ENCODE measurements around the gene PIP5K1C. TPM values are rescaled to one million over a fixed set of nuclear protein-coding genes. Genes with fewer than 3 reads are reported as not detected.

Gene PIP5K1C
- total RNA-seq, 2 experiments from 2014 or later: 14.6 to 15.3 TPM

DNA sequence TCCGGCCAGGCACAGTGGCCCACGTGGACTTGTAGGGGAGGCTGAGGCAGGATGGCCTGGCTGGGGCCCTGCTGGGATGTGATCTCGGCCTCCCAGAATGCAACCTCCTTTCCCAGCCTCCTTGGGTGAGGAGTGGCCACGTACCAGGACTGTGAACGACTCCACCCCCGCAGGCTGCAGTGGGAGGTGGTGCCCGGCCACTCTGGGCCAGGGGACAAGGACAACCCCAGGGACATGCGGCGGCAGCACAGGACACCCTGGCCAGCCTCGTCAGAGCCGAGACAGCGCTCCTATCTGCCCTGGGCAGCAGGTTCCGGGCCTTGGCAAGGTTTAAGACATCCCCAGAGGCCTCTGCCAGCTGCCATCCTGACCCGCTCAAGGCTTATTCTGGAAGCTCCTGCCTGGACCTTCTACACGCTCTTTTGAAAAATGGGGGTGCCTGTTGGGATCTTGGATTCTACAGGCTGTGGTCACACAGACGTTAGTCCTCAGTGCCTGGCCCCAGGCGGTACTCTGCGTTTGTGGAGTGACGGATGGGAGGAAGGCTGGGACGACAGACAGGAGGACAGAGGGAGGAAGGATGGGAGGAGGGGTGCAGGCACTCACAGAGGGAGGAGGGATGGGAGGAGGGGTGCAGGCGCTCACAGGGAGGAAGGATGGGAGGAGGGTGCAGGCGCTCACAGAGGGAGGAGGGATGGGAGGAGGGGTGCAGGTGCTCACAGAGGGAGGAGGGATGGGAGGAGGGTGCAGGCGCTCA is 53.8 kb downstream of the PIP5K1C start:
- intact Hi-C loops (cut with DNase I, micrococcal nuclease): no loop called here
- ChIA-PET POLR2A (no interaction called here), CTCF (interaction anchor here (0.6 kb wide), 1 partner anchor 206 kb away, joined by 4 read pairs; no protein-coding TSS in a partner anchor)
- DNase-seq: no peak
- H3K4me3 Mint-ChIP-seq: no peak overlapping the region
- no peak overlapping the region for H3K27ac Mint-ChIP-seq
- no peaks in the 10 kb centered on the region for H3K27me3 Mint-ChIP-seq
- no peaks in the 10 kb centered on the region for H3K36me3 Mint-ChIP-seq (ENCODE audit: low read depth)
- H3K4me1 Mint-ChIP-seq: no peaks in the 10 kb centered on the region
- no peak for ATAC-seq
- no peaks in the 10 kb centered on the region for H3K9me3 Mint-ChIP-seq (ENCODE audit: low read depth)

DNA sequence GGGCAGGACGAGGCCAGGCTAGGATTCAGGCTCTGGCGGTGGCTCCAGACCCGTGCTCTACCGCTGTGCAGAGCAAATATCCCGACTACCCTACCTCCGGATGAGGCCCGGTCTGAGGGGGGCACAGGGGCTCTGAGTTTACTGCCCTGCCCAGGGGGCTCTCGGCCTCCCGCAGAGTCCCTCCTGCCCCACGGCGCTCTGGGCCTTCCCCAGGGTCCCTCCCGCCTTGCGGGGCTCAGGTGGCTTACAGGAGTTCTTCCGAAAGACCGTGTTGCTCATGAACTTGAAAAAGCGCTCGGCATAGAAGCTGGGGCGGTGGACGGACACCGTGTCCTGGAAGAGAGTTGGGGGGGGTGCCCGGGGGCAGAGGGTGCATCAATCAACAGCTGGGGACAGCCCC is 54.5 kb downstream of the PIP5K1C start:
- no peak for ATAC-seq
- no peaks in the 10 kb centered on the region for H3K9me3 Mint-ChIP-seq (ENCODE audit: low read depth)
- no peak overlapping the region for H3K27ac Mint-ChIP-seq
- H3K4me3 Mint-ChIP-seq: no peak overlapping the region
- H3K27me3 Mint-ChIP-seq: no peaks in the 10 kb centered on the region
- no peaks in the 10 kb centered on the region for H3K36me3 Mint-ChIP-seq (ENCODE audit: low read depth)
- DNase-seq: no peak
- CTCF ChIA-PET: no interaction called here
- POLR2A ChIA-PET: no interaction called here
- no peaks in the 10 kb centered on the region for H3K4me1 Mint-ChIP-seq
- intact Hi-C loops (cut with DNase I, micrococcal nuclease): no loop called here

DNA sequence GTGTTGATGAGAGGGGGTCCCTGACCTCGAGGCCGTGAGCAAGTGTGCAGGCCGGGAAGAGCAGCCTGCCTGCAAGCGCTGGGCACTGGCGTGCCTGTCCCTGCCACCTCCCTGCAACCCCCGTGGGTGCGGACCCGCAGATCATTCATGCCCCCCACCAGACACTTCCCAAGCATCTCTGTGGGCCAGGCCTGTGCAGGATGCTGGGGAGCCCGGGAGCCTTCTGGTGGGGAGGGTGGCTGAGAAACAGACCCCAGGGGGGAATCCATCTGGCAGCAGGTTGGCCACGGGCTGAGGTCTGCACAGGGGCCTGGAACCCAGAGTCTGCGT is 55.2 kb downstream of the PIP5K1C start:
- no peaks in the 10 kb centered on the region for H3K4me1 Mint-ChIP-seq
- no peak overlapping the region for H3K4me3 Mint-ChIP-seq
- DNase-seq (no peak), ATAC-seq (no peak)
- ChIA-PET CTCF (no interaction called here), POLR2A (no interaction called here)
- no peak overlapping the region for H3K27ac Mint-ChIP-seq
- no peaks in the 10 kb centered on the region for H3K36me3 Mint-ChIP-seq (ENCODE audit: low read depth)
- no peaks in the 10 kb centered on the region for H3K9me3 Mint-ChIP-seq (ENCODE audit: low read depth)
- no peaks in the 10 kb centered on the region for H3K27me3 Mint-ChIP-seq
- intact Hi-C loops (cut with DNase I, micrococcal nuclease): no loop called here

DNA sequence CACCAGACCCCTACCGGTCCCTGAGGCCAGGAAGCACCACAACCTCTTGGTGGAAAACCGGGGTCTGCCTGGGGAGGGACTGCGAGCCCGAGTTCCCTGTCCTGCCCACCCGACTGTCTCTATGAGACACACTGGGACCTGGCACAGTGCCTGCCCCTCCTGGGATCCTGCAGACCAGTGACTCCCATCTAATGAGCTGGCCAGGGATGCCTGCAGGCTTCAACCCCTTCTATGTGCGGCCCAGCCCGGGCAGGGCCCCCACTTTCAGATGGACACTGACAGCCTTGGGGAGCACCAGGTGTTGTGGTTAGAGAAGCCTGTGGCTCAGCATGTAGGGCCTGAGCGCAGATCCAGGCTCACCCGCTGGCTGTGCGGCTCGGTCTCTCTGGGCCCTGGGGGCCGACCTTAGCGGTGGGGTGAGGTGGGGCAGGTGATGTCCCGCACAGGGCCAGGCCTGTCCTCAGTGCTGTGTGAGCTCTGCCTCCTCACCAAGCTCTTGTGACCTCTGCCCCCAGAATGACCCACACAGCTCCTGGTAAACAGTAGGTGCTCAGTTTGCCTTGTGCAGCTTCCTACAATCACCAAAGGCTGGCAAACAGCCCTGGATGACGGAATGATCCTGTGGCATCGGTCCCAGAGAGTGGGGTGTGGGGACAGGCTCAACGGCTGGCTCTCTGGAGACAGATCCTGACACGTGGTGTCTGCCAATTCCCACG is 55.8 kb downstream of the PIP5K1C start:
- Mint-ChIP-seq H3K27me3 (no peaks in the 10 kb centered on the region), H3K27ac (no peak overlapping the region), H3K4me3 (no peak overlapping the region), H3K4me1 (no peaks in the 10 kb centered on the region), H3K36me3 (ENCODE audit: low read depth) (no peaks in the 10 kb centered on the region), H3K9me3 (ENCODE audit: low read depth) (no peaks in the 10 kb centered on the region)
- ATAC-seq (no peak), DNase-seq (no peak)
- POLR2A ChIA-PET: no interaction called here
- intact Hi-C loops (cut with DNase I, micrococcal nuclease): no loop called here
- CTCF ChIA-PET: interaction anchor here (0.6 to 0.7 kb wide), 2 partner anchors 58 to 333 kb away, joined by 3 to 7 read pairs; no protein-coding TSS in a partner anchor

DNA sequence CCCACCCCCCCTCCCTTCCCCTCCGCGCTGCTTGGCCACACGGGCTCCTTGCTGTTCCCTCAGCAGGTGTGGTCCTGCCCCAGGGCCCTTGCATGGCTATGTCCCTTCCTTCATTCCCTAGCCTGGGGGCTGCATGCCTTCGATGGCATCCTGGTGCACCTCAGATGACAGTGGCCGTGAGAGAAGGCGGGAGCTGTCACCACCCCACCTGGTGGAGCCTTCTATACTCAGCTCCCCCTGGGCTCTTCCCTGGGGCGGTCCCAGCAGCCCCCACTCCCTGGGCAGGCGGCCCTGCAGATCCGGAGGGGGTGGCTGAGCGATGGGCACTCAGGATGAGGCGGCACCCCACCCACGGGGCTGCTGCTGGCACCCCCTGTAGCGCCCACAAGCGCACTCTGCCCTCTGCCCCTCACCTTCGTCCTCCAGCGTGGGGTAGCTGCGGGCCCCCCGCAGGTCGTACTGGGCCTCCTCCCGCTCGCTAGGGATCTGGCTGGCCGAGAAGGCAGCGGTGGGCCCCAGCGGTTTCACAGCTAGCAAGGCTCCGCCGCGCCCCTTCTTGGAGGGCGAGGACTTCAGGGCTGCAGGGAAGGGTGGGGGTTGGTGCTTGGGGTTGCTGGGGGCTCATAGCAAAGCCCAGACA is 56.5 kb downstream of the PIP5K1C start:
- ChIA-PET POLR2A (no interaction called here), CTCF (no interaction called here)
- no peak overlapping the region for H3K27ac Mint-ChIP-seq
- intact Hi-C loops (cut with DNase I, micrococcal nuclease): no loop called here
- no peaks in the 10 kb centered on the region for H3K27me3 Mint-ChIP-seq
- H3K36me3 Mint-ChIP-seq (ENCODE audit: low read depth): no peaks in the 10 kb centered on the region
- H3K9me3 Mint-ChIP-seq (ENCODE audit: low read depth): no peaks in the 10 kb centered on the region
- no peaks in the 10 kb centered on the region for H3K4me1 Mint-ChIP-seq
- no peak for DNase-seq
- no peak overlapping the region for H3K4me3 Mint-ChIP-seq
- ATAC-seq: no peak

DNA sequence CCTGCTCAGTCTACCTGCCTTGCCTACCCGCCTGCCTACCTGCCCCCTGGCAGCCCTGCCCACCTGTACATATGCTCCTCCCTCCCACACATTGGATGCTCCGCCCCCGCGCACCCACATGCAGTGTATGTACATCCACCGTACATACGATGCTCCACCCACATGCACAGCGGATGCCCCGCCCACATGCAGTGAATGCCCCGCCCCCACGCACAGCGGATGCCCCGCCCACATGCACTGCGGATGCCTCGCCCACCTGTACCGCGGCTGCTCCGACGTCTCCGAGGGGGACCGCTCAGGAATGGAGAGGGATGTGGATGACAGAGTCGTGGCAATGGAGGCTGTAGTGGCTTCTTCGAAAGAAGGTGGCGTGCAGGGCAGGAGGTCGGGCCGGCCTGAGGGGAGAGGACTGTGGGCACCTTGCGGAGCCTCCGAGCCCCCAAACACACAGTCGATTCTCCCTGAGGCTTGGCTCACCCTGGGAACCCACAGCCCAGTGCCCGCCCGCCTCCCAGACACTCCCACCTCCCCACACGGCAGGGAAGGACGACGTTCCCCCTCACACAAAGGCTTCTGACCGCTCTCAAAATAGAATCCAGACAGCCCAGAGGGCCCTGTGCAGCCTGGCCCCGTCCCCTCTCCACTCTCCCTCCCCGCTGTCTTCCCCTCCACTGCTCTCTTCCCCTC is 57.1 kb downstream of the PIP5K1C start:
- H3K27me3 Mint-ChIP-seq: no peaks in the 10 kb centered on the region
- ATAC-seq: peak; percentile 55
- no peak overlapping the region for H3K4me3 Mint-ChIP-seq
- H3K4me1 Mint-ChIP-seq: no peaks in the 10 kb centered on the region
- H3K36me3 Mint-ChIP-seq (ENCODE audit: low read depth): peaks cover 4% of the 10 kb centered on the region
- intact Hi-C loops (cut with DNase I, micrococcal nuclease): no loop called here
- no peaks in the 10 kb centered on the region for H3K9me3 Mint-ChIP-seq (ENCODE audit: low read depth)
- ChIA-PET CTCF (interaction anchor here (0.7 kb wide), 1 partner anchor 148 kb away, joined by 4 read pairs; no protein-coding TSS in a partner anchor), POLR2A (no interaction called here)
- no peak overlapping the region for H3K27ac Mint-ChIP-seq
- peak; percentile 53 for DNase-seq

DNA sequence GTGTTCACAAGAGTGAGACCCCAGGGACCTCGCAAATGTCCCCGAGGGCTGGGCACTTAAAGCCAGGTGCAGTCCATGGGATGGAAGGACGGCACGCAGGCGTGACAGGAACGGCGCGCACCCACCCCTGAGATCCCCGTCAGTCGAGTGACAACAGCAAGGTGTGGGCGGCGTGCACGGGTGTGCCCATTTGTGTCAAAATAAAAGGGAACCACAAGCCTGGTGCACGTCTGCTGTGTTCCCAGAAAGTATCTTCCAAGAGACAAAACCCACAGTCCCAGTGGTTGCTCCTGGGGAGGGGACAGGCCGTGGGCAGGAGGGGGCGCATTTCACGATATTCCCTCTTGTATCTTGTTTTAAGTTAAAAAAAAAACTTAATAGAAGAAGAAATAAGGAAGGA is 58.0 kb downstream of the PIP5K1C start:
- no peak for ATAC-seq
- ChIA-PET POLR2A (no interaction called here), CTCF (interaction anchor here (0.7 kb wide), 1 partner anchor 147 kb away, joined by 4 read pairs; no protein-coding TSS in a partner anchor)
- peaks cover 4% of the 10 kb centered on the region for H3K36me3 Mint-ChIP-seq (ENCODE audit: low read depth)
- no peak for DNase-seq
- H3K27me3 Mint-ChIP-seq: no peaks in the 10 kb centered on the region
- intact Hi-C loops (cut with DNase I, micrococcal nuclease): no loop called here
- no peak overlapping the region for H3K4me3 Mint-ChIP-seq
- no peak overlapping the region for H3K27ac Mint-ChIP-seq
- H3K4me1 Mint-ChIP-seq: no peaks in the 10 kb centered on the region
- H3K9me3 Mint-ChIP-seq (ENCODE audit: low read depth): no peaks in the 10 kb centered on the region

DNA sequence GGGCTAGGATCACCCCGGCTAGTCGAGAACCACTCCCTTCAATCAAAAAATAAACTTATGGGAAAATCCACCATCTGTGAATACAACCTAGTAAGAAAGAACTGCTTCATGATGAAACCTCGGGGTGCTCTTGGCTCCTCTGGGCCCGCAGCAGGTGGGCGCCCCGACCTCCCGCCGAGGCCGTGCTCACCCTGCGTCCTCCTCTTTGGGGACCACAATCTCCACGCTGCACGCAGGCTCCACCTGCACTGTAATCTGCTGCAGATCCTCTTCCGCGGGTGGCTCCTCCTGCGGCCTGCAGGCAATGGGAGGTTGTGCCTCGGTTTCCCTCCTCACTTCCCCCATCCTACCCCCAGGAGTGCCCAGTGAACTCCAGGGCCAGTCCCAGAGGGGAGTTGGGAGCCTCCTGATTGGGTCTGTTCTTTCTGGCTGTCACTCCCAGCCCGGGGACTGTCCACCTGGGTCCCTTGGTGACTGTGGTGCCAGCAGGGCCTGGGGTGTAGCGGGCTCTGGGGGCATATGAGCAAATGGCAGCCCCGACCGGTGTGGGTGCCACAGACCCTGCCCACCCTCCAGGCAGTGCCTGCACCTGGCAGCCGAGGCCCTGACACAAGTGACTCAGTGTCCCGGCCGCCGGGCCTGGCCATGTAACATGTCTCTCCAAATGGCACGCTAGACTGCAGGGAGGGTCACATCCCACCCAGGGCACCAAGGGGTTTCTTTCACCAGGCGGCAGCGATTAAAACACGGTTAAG is 58.6 kb downstream of the PIP5K1C start:
- Mint-ChIP-seq H3K27me3 (no peaks in the 10 kb centered on the region), H3K4me3 (no peak overlapping the region), H3K9me3 (ENCODE audit: low read depth) (no peaks in the 10 kb centered on the region), H3K27ac (no peak overlapping the region), H3K36me3 (ENCODE audit: low read depth) (peaks cover 4% of the 10 kb centered on the region), H3K4me1 (no peaks in the 10 kb centered on the region)
- ATAC-seq (no peak), DNase-seq (no peak)
- CTCF ChIA-PET: no interaction called here
- POLR2A ChIA-PET: no interaction called here
- intact Hi-C loops (cut with DNase I, micrococcal nuclease): no loop called here

DNA sequence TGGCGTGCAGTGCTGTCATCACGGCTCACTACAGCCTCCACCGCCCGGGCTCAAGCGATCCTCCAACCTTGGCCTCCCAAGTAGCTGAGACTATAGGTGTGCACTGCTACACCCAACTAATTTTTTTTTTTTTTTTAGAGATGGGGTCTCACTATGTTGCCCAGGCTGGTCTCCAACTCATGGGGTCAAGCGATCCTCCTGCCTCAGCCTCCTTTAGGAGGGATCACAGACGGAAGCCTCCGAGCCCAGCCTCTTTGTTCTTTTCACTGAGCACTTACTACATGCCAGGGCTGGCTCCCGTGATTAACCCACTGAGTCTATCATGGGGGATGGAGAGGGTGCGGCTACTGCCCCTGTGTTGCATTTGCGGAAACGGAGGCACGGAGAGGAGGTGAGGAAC is 60.8 kb downstream of the PIP5K1C start:
- ATAC-seq: no peak
- no peak overlapping the region for H3K27ac Mint-ChIP-seq
- H3K27me3 Mint-ChIP-seq: no peaks in the 10 kb centered on the region
- no peaks in the 10 kb centered on the region for H3K4me1 Mint-ChIP-seq
- ChIA-PET POLR2A (no interaction called here), CTCF (no interaction called here)
- H3K36me3 Mint-ChIP-seq (ENCODE audit: low read depth): peaks cover 4% of the 10 kb centered on the region
- H3K4me3 Mint-ChIP-seq: no peak overlapping the region
- no peak for DNase-seq
- H3K9me3 Mint-ChIP-seq (ENCODE audit: low read depth): no peaks in the 10 kb centered on the region
- intact Hi-C loops (cut with DNase I, micrococcal nuclease): no loop called here

DNA sequence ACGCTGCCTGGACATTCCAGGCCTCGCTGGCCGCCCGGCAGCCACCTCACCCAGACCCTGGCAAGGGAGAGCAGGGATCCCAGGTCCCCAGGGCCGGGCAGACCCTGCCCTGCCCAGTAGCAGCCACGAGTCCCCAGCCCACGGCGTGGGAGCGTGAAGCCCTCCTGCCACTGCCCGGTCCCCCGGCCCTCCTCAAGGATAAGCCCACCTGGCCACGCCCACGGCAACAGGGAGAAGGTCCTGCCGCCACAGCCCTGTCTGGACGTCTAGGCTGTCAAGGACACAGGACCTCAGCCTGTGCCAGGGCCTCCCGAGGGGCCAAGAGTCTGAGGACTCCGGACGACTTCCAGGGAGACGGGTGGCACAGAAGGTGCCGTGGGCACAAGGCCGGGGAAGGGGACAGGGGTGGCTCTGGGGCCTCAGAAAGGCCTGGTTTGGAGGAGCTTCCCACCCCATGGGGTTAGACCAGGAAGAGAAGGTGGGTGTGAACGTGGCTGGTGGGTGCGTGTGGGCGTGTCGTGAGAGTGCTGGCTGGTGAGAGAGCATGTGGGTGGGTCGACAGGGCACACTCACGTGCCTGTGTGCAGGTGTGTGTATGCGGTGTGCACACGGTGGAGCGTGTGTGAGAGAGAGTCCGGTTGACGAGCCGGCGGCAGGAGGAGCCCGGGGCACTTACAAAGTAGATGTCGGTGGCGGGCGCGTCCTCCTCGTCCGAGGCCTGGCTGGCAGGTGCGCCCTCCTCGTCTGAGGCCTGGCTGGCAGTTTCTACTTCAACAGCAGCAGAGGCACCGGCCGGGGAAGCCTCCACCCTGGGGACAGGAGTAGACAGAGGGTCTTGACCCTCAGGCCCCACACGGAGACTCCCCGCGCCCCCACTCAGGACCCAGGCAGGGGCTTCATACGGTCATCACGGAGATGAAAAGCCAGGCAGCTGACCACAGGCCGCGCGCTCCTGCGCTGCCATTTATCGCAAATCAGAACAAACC is 61.8 kb downstream of the PIP5K1C start:
- H3K27ac Mint-ChIP-seq: no peak overlapping the region
- POLR2A ChIA-PET: no interaction called here

More for the DNA sequence above, 61.8 kb downstream of the PIP5K1C start:
- ATAC-seq: no peak
- H3K9me3 Mint-ChIP-seq (ENCODE audit: low read depth): no peaks in the 10 kb centered on the region
- DNase-seq: no peak
- CTCF ChIA-PET: no interaction called here
- intact Hi-C loops (cut with DNase I, micrococcal nuclease): no loop called here
- H3K36me3 Mint-ChIP-seq (ENCODE audit: low read depth): peaks cover 4% of the 10 kb centered on the region
- H3K4me3 Mint-ChIP-seq: no peak overlapping the region
- H3K27me3 Mint-ChIP-seq: no peaks in the 10 kb centered on the region
- H3K4me1 Mint-ChIP-seq: no peaks in the 10 kb centered on the region
